GM18499 (cell line): Measurements from ENCODE around the gene TVP23C.

Experiments
- ATAC-seq: cut with Tn5 transposase; IDR thresholded peaks from one replicate; pipeline ENCODE4 v1.9.1; 2021; ENCODE audit warnings: moderate number of reproducible peaks; ENCODE audit not compliant: insufficient read depth, unreplicated experiment

TVP23C gene

DNA sequence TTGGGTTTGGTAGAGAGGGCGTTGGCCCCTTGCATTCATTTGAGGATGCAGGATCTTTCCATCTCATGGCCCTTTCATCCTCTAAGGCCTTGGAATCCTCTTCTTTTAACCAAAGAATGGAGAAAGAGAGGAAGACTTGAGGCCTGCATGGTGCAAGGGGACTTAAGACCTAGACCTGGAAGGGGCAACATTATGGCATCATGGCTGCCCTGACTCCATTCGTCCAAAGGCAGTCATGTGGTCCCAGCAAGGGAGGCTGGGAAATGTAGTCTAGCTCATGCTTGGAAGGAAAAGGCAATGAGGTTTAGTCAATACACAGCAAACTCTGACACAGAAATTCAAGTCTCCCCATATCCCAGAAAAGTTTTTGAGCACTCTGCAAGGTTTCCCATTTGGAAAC lies 65.2 kb downstream of the TVP23C start:
- ATAC-seq = no peak

DNA sequence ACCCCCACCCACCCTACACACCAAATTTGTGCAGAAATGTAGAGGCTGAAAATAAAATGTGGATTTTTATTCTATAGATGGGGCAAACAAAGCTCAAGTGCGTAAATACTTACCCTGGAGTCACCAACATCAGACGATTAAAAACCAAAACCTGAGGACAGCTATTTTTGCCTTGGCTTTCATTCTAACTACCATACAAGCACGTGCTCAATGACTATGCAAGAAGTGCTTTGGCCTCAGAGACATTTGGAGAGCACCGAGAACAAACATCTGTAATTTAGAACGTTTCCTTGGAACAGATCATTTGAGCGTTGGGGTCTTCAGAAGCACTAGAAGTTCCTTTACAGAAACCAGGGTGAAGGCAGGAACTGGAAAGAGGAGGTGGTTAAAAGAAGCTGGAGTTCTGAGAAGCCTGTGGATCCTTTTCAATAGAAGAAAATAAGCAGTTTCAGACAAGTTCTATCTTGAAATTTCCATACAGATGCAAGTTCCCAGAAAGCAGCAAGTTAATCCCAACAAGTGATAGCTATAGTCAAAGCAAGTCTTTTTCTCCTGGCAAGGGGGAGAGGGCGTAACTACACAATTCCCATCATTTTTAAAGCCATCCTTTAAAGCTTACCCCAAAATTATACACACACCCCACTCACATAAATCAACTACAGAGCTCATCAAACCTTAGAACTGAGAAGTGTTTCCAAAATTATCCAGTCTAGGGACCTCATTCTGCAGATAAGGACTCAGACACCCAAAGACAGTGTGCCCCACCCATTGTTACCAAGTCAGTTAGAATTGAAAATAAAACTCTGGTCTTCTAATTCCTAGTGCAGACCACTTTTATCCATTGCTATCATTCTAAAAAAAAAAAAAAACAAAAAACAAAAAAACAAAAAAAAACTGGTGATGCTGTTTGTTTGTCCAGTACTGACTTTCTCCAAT lies 66.3 kb downstream of the TVP23C start:
- ATAC-seq = no peak

DNA sequence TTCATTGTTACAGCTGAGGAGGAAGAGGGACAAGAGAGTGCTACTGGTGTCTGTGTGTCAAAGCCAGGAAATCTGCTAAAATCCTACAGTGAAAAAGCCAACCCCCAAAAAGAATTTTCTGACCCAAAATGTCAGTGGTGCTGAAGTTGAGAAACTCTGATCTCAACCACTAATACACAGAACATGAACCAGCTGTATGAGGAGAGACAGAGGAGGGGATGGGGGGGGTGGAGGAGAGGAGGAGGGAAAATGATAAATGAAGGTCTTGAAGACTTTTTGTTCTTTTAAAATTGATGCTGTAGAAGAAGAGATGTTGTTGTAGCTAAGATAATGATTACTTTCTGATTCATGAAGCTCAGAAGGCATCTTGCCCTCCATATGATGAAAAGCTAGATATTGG lies 68.5 kb downstream of the TVP23C start:
- ATAC-seq = no peak

DNA sequence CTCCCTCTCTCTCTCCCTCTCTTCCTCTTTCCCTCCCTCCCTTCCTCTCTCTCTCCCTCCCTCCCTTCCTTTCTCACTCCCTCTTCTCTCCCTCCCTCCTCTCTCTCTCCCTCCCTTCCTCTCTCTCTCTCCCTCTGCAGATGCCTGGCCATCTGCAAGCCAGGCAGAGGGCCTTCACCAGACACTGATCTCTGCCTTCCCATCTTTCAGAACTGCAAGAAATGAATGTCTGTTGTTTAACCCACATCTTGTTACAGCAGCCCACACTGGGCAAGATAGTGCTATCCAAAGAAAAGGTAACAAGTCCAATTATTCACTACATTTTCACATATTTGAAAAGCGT lies 69.6 kb downstream of the TVP23C start:
- no peak for ATAC-seq

DNA sequence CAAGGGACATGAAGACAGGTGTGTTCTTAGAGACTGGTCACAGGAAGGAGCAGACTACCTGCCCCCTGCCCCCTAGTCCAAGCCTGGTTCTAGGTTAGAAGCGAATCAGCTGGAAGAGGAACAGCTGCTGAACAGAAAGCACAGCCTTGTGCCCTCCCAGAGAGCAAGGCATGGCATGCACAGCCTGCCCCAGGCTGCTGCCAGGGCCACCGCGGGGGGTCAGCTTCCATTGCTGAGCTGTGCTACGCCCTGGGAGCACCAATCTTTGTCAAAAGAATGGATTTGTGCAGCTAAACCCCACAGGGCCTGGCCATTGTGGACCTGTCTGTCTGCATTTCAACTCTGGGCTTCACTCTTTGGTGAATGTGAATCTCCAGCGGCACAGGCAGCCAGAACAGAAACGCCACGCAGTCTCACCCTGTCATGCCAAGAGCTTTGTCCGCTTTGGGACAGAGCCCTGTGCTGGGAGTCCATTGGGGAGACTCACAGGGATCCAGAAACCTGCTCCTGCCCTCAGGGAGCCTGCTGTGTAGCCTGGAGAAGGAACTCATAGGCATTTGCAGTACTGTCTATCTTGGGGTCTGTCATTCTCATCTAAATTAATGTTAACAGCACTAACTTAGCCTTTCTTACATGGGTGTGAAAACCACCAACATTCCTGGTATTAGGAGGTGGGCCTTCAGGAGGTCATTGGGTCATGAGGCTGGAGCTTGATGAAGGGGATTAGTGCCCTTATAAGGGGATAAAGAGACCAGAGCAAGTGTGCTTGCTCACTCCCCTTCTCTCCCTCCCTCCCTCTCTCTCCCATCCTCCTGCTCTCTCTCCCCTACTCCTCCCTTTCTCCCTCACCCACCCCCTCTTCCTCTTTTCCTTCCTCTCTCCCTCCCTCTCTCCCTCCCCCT lies 70.2 kb downstream of the TVP23C start:
- ATAC-seq = no peak

DNA sequence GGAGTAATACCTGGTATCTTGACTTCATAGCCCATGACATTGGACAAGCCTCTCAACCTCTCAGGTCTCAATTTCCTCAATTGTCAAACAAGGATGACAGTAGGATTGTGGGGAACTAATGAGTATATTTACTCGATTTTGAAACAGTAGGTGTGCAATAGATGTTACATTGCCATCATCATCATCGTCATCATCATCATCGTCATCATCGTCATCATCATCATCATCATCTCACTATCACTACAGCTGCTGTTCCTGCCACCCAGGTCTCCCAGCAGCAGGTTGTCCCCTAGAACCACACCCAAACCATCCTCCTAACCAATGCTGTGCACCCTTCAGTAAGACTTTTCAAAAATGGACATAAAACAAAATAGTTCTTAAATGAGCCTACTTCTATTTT lies 71.1 kb downstream of the TVP23C start:
- ATAC-seq = no peak

DNA sequence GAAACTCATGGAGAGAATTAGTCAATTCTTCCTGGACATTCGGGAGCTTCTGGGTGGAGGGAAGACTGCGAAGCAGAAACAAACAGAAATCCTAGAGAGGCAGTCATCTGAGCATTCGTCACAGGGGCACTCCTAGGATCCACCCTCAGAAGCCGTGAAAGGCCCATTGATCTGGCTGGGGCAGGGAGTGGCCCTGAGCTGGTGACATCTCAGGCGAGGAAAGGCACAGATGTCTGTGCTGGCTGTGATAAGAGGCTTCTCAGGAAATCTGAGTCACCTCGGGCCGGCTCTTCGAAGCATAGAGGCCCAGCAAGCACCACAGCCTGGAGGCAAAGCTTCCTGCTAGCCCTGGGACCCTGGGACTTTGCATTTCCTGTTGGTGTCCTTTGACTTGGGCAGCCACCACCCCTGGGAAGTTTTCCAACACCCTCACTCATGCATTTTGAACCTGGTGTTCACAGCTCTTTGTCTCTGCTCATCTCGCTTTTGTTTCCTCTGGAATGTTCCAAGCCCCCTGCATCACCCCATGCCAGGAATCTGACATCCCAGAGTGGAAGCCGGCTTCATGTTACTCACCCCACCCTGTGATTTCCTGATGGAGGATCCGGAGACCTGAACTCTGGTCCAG lies 72.5 kb downstream of the TVP23C start:
- ATAC-seq = no peak

DNA sequence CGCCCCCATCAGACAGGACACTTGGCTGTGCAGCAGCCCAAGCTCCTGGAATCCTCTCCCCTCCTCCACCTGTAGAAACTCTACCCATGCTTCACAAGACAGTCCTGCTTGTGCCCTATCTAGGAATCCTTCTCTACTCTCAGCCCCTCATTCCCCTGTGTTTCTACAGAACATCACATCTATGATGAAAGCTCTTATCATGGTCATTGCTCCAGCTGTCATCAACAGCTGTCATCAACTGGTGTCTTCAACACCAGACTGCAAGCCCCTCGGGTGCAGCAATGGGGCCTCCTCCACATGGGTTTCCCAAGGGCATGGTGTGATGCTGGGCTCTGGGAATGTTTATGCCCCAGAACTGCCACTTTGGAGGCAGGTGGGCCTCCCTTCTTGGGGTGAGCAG lies 74.7 kb downstream of the TVP23C start:
- no peak for ATAC-seq

DNA sequence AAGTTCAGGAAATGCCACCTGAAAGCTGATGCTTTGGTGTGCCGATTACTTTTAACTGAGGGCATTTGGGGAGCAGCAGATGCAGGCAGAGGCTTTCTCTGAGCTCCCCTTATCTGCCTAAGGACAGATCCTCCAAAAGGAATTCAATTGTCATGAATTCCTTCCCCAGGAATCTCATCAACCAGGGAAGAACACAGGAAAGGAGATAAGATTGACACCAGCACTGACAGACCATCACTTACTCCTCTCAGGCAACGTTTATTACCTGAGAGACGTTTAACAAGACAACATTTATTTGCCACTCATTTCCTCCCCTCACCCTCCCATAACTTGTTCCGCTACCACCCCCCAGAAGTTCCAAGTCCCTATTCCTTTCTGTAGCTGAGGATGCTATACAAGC lies 78.2 kb downstream of the TVP23C start:
- ATAC-seq = no peak

DNA sequence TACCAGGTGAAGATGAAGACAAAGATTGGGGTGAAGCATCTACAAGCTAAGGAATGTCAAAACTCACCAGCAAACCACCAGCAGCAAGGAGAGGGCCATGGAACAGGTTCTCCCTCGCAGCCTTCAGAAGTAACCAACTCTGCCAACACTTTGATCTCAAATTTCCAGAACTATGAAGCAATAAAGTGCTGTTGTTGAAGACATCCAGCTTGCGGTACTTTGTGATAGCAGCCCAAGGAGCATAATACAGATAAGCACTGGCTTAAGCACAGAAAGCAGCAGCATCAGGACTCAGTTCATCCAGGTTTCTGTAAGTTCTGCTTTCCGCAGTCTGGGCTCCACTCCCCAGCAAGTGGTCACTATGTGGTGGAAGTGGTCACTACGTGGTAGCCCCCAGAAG lies 79.9 kb downstream of the TVP23C start:
- ATAC-seq = no peak

DNA sequence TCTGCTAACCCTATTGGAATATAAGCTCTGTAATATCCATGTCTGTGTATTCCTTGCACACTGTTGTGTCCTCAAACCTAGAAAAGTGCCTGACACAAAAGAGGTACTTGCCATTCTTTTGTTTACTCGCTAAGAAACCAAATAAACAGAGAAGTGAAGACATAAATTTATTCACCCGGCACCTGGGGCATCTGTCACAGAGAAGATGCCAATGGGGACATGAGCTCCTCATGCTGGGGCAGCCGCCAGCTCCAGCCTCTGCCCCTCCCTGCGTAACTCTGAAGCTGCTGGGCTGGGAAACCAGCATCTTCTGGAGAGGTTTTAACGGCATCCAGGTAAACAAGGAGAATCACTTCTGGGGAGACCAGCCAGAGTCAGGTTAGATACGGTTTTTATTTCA lies 80.8 kb downstream of the TVP23C start:
- no peak for ATAC-seq

DNA sequence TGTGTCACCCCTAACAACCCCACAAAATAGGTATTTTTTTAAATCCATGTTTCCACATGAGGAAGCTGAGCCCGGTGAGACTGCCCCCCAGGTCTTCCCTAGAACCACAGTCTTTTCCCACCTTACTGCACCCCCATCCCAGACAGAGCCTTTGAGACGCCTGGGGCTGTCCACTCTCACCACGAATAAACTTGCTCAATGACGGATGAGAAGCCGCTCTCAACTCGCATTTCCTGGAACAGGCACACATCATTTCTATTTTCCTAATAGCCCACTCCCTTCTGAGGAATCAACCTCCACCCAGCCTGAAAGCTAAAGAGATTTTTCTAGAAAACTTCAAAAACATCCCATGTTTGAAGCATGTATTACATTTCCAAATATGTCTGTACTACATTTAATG lies 81.8 kb downstream of the TVP23C start:
- no peak for ATAC-seq

DNA sequence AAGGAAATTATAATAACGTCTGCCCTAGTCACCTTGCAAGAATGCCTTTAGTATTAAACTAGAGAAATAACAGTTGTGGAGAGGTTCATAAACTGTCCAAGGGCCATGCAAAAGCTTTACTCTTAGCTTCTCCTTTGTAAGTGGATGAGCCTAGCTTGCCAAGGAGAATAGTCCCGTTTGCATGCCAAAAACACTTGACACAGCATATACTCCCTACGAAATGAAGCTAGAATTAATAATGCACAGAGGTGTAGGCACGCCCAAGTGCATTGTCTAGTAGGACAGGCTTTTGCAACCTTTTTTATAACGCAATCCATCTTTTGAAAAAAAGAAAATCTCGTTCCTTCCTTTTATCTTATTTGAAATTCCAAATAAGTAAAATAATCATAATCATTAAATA lies 83.1 kb downstream of the TVP23C start:
- ATAC-seq = no peak

DNA sequence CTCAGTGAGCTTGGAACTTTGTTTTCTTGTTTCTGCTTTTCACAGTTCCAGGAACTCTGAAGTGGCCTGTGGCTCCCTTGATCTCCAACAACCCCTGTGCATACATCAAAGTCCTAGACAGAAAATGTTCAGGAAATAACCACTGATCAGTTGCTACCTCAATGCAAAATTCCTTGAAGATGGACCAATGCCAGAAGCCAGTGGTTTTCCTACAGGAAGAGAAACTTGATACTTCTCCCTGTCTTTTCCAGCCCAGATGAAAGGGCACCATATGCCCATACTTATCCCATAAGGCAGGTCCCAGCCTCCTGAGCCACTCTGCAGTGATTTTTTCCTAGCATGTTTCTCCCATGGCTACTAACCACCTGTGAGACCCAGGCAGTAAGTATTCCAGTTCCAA lies 83.6 kb downstream of the TVP23C start:
- ATAC-seq = no peak

DNA sequence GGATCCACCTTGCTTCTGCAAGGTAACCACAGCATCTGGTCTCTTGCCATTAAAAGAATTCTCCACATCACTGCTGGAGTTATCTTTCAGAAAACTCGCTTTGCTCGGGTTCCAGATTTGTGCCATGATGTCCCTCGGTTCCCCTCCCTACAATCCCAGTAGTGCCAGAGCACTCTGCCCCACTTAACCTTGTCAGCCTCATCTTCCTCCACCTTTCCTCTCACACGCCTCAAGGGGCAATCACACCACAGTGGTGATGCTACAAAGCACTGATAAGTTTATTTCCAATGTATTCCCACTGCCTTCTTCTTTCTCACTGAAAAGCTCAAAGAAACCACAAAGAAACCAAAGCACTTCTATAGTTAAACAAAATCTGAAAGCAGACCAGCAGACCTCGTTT lies 84.4 kb downstream of the TVP23C start:
- ATAC-seq = no peak

DNA sequence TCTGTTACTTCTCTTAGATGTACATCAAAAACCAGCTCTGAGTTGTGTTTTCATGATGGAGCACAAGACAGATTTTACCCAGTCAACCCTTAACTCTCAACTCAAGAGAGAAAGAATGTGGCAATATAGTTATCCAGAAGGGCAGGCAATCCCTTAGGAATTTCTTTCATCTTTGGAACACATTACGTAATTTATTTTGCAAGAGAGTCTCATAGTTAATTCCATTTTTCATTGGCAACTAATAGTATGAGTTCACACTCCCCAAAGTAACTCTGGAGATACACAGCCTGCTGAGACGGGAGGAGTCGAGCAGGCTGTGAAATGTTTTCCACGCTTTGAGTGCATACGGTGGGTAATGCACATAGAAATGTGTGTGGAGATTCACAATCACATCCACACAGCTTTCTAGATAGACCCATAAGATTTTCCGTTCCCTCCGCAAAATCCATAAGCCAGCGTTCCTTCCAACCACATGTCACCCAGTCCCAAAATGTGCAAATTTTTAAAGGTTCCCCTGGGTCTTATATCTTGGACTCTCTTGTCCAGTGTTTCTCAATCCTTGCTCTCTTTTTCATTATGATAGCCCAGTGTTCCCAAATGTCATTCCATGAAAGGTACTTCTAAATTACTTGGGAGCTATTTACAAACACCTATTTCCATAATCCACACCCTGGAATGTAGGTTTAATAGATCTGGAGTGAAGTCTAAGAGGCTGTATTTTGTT lies 87.5 kb downstream of the TVP23C start:
- ATAC-seq = no peak

DNA sequence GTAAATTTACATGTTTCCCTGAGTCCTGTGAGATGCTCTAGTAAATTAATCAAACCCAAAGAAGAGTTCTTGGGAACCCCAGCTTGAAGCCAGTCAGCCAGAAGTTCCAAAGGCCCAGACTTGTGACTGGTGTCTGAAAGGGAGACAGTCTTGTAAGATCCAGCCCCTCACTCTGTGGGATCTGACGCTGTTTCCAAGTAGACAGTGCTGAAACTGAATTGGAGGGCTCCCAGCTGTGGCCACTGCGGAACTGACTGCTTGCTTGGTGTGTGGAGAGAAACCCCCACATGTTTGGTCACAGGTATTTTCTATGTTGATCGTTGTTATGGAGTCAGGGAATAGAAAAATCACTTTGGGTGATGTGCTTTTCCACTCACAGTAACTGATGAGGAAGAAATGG lies 90.4 kb downstream of the TVP23C start:
- no peak for ATAC-seq

DNA sequence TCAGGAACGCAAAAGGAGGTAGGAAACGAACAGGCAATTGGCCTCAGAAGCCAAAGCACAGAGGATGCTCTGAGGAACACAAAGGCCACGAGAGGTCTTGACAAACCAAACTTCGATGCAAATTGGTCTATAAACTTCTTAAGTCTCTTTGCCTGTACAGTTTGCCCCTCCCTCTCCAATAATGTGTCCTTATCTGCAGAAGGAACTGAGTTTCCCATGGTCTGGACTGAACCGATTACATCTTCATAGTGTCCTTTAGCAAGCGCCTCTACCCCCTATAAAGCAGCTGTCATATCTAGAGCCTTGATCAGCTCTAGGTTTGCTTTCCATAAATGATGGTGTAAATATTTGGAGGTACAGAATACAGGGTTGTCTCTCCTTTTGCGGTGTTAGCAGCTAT lies 92.7 kb downstream of the TVP23C start:
- ATAC-seq = no peak

DNA sequence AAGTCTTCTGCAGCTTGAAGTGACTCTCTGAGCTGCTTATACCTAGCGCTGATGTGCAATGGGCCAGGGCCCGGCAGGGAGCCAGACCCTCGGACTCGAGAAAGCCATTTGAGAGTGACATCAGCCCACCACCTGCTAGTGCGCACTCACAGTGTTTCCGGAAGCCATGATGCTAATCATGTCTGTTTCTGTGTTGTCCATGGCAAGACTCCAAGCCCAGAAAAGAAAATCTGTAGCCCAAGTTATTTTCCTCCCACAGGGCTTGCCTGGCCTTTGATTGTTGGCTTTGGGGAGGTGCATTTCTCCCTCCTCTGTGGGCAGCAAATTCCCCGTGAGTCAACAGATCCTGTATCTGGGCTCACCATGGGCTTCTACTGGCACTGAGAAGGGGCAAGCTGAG lies 94.0 kb downstream of the TVP23C start:
- ATAC-seq = no peak

DNA sequence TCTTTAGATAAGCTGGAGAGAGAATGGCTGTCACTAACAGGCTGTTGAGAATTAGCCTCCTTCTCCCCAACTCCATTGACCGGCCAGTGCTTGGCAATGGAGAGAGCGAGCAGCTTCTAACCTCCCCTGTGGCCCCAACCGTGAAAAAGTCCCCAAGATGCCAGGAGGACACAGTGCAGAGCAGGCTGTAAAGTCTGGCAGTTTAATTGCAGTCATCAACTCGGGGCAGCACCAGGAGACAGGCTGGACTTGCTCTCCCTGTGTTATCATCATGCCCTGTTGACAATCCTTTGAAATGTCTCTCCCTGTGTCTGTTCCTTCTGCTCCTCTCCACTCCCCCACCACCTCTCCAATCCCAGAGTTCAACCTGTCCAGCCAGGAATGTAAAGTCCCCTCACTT lies 95.2 kb downstream of the TVP23C start:
- no peak for ATAC-seq
